GM19035 (cell line): ENCODE results near the gene P2RX3.
"Not testable (repeated sequence)": the region's sequence is repeated elsewhere in the genome, so short reads cannot be mapped to it uniquely, and the experiment has no call there.

Source experiments
- ATAC-seq: cut with Tn5 transposase; IDR thresholded peaks from one replicate; pipeline ENCODE4 v1.9.1; 2021; ENCODE audit not compliant: unreplicated experiment

P2RX3 gene

GRCh38 chr11:57324154-57324885 lies 13.8 kb upstream of the P2RX3 start:
- ATAC-seq, result no peak

DNA sequence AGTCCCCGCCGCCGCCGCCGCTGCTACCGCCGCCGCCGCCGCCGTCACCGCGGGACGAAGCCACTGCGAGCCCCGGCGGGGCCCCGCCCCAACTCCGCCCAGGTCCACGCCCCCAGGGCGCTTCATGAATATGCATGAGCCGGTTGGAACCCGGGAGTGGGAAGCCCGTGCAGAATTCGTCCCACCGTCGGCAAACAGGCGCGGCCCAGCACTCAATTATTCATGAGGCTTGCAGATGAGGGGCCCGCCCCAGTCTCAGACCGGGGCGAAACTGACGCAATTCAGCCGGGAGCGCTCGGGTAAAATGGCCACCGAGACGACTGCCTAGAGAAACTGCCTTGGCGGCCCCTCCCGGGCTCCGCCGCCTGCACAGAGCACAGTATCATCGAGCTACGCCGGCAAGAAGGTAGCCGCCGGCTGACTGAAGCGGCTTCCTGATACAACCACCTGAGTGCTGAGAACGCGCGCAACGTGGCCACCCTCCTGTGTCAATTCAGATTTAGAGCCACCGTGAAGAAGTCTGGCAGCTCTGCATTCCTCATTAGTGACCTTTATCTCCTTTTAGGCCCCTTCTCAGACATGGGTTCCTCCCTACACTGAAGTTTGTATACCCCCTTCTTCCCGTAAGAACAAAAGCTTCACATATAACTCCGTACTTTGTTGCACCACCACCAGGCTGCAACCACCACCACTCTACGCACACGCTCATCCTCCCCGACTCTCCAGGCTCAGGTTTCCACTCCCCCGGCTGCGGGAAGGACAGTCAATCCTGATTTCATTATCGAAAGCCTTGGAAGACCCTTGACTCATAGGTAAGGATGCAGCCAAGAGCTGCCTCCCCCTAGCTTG lies 13.0 kb upstream of the P2RX3 start, which contains the start of gene TNKS1BP1:
Gene TNKS1BP1 (minus strand): TSS at position 67 of the 849 bp plus-strand sequence. CDS start 3,067 bp downstream, outside the sequence.
- peak; percentile 91 for ATAC-seq

GRCh38 chr11:57325735-57326048 lies 12.5 kb upstream of the P2RX3 start:
- ATAC-seq, result no peak

- no peak for ATAC-seq
Observed at GRCh38 chr11:57327721-57328120, 10.4 kb upstream of the P2RX3 start.

GRCh38 chr11:57330029-57330428 lies 8.1 kb upstream of the P2RX3 start:
- ATAC-seq, result no peak

DNA sequence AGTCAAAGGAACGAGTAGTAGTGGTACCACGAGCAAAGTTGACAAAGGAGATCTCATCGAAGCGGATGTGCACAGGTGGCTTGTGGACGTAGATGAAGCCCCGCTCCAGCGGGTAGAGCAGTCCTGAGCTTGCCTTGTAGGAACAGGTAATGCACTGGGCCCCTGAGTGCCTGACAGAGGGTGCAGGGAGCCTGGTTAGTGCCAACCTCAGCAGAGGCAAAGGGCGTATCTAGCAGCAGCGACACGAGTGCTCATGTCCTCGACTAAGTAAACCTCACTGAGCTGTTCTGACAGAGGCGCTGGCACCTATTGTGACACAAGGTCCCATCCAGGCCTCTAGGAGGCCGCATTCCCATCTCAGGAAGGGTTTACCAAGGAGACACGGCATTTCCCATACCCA lies 6.4 kb upstream of the P2RX3 start:
- no peak for ATAC-seq

DNA sequence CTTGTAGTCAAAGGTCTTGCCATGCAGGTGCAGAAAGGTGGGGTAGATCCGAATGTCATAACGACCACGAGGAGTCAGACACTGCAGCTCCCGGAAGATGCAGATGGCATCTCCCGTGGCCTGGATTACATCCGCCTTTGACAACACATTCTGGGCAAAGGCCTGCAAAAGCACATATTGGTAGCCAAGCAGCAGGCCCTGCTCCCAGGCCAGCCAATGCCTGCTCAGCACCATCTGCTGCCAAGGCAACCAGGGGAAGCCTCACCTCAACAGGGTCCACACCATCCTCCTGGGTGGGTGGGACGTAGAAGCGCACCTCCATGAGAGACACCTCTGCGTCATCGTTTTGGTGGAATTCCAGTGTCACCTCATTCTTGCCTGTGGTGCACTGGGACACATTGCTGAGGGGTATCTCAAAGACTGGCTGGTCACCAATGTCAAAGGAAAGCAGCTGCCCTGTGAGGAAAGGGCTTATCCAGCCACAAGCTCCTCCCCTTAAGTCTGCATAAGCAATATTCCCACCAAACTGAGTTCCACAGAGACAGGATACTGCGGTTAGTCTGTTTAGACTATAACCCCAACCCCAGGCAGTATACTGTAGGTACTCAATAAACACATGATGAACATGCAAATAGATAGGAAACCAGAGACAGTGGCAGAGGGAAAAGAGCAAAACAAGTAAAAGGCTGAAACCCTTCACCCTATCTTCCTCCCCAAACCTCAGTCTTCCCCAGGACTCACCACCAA lies 5.3 kb upstream of the P2RX3 start:
- no peak for ATAC-seq

GRCh38 chr11:57335023-57335342 lies 3.2 kb upstream of the P2RX3 start:
- ATAC-seq, result no peak

DNA sequence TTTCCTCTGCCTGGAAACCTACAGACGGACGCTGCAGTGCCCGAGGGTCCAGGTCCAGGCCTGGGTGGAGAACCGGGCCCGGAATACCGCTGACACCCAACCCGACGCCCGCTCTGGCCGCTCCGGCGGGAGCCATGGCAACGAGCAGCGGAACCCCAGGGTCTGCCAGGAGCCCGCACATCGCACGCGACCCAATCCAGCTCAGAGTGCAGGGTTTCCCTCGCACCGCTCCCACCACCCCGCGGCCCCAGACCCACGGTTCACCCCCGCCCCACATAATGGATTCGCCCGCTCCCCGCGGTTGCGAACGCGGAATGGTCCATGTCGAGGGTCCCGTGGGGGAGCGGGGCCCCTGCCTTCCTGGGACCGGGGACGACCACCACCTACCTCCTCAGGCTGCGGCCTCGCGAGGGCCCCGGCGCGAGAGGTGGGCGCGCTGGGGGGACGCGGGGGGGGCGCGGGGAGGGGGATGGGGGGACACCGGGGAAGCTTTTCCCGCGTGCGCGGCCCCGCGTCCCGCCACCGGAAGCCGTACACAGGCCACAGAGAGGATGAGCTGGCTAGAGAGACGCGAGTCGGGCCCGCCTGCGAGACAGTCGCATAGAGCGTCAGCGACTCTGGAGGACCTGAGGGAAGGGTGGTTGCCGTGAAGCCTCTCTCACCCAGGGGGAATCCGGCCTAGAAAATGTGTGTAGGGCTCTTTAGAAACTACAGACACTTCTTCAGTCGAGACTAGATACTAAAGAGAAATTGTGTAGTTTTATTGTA lies 2.6 kb upstream of the P2RX3 start, which contains the start of gene SSRP1:
Gene SSRP1 (minus strand): TSS at position 550 of the 768 bp plus-strand sequence. CDS start 771 bp downstream, outside the sequence.
- peak; percentile 99 for ATAC-seq

DNA sequence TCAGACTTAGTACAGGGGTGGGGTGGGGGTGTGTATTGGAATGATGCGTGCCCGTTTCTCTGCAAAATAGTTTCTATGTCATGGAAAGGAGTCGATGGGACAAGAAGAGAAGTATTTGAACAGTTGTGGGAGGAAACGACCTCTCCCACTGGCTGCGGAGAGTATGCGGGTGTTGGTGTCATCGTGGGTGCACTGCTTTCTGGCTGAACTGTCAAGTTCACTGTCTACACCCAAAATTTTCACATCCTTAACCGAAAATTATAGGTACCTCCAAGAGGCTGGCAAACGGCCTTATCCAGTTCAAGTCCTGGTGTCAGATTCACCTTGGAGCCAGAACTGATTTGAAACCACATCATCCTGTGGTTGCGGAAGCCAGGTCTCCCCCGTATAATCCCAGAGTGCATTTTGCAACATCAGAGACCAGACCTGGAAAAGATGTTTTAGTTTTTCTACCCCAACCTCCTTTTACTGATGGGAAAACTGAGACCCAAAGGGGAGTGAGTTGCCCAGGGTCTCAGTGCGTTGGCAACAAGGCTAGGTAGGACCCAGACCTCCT lies 2.0 kb upstream of the P2RX3 start:
- no peak for ATAC-seq

DNA sequence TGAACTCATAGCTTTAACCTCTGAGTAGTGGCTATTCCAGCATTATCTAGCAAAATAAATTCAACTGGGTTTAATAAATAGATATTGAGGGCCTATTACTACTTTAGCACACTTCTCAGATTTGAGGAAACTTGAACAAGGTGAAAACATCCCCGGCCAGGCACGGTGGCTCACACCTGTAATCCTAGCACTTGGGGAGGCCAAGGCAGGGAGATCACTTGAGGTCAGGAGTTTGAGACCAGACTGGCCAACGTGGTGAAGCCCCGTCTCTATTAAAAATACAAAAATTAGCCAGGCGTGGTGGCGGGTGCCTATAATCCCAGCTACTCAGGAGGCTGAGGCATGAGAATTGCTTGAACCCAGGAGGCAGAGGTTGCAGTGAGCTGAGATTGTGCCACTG lies 1.3 kb upstream of the P2RX3 start:
- ATAC-seq, result not testable (repeated sequence)

DNA sequence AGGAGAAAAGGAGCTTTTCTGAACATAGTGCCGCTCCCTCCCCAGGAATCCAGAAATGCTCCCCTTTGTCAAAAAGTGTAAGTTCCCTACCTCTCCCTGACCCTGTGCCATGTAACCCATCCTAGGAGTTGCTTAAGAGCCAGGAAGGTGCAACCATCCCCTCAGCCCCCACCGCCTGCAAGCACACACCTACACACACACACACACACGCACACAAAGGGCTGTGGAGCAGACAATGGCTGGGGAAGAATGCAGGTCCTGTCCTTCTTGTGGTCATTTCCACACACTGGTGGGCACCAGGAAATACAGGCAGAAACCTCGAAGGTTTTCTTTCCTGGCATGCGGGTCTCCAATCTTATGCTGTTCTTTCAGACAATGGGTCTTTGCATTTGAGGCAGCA lies 1.2 kb downstream of the P2RX3 start:
- no peak for ATAC-seq

DNA sequence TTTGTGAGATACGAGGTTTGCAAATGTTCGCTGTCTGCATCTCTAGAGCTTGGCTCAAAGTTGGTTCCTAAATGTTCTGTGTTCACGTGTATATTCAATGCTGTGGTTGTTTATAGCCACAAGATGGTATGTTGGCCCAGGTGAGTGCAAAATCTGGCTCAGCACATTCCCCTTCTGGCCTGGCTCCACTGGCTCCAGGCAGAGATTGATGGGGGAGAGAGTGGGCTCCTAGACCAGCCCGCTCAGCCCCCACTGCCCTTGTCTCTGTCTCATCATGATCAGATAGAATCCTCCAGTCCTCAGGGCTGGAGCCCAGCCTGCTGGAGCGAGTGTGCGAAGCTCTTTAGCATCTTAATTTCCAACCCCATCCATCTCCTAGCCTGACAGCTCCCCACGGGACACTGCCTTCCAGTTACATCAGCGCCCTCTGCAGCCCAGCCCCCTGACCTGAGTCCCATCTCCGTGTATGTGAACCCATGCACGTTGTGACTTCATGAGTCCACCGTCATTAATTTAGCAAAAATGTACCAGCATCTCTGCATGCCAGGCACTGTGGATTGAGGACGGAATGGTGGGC lies 2.0 kb downstream of the P2RX3 start:
- no peak for ATAC-seq

DNA sequence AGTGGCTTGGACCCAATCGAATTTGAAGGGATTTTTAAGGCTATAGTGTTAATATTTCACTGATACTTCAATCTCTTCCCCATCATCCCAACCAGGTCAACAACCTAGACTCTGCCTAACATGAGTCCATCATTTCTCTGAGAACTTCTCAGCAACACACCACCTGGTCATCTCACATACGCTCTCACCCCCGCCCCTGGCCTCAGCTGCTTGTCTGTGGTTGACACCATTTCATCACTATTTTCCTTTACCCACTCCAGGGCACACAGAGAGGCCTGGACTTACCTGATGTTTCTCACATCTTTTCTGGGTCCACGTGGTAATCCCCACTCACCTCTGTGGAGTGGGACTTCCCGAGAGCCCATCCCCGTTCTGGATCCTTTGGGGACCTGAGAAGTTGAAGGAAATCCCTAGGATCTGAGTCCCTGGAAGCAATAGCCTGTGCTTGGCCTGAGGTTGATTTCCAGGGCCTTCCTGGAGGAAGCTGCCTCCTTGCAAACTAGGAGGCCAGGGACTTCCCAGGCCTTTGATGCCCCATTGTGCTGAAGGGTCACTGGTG lies 3.2 kb downstream of the P2RX3 start:
- no peak for ATAC-seq

GRCh38 chr11:57342702-57343101 lies 4.5 kb downstream of the P2RX3 start:
- no peak for ATAC-seq

- ATAC-seq, result no peak
Observed at GRCh38 chr11:57343825-57344224, 5.7 kb downstream of the P2RX3 start.

- no peak for ATAC-seq
Observed at GRCh38 chr11:57344826-57345225, 6.7 kb downstream of the P2RX3 start.

DNA sequence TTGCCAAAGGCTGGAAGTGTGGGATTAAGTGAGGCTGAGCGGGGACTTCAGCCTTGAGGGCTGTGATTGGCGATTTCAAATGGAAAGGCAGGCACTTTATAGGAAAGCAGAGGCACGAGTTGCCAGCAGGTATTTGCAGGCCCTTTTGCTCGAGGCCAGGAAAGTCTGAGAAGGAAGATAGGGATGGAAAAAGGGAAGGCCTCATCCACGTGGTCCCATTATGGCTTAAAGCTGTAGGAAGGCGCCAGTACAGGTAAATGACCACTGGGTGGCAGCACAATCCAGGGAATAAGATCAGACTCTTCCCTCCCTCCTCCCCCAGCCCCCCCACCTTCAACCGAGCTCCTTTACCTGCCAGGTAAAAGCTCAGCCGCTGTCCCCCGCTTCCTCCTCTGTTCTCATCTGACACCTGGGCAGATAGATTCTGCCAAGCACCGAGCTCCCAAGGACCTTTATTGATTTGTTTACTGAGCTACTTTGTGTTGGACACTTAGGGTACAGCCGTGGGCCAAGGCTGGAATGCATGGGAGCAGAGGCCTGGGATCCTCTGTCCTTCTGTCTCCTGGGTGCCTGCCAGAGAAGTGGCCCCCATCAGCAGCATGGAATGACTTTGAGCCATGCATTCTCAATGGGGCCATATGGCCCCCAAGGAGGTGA lies 7.5 kb downstream of the P2RX3 start:
- no peak for ATAC-seq

DNA sequence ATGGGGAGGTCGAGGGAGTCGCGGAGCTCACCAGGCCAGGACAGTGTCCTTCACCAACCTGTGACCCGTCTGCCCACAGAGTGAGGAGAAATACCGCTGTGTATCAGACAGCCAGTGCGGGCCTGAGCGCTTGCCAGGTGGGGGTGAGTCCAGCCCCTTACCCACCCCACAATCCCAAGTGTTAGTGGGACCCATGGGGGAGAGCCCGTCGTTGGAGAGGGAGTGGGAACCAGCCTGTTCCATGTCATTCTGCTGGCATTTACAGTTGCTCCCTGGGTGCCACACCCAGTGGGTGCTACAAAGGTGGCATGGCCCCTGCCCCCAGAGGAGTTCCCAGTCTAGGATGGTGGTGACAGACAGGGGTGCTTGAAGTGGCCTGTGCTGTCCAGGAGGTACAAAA lies 9.2 kb downstream of the P2RX3 start:
- ATAC-seq, result no peak
